IPS-NIHi11 (cell line): ENCODE data around the gene PCNX3.

ENCODE experiments used
- DNase-seq: peaks from one replicate; pipeline ENCODE4 v3.0.0; 2012; ENCODE audit warnings: mixed read lengths, low spot score

The PCNX3 gene

GRCh38 chr11:65640483-65641296 is 25.1 kb downstream of the PCNX3 start:
- DNase-seq: no peak

- no peak for DNase-seq
Observed at GRCh38 chr11:65641297-65642013, 25.9 kb downstream of the PCNX3 start.

GRCh38 chr11:65642014-65642671 is 26.6 kb downstream of the PCNX3 start:
- peak; percentile 69 for DNase-seq

GRCh38 chr11:65643971-65644370 is 28.4 kb downstream of the PCNX3 start:
- peak; percentile 52 for DNase-seq

GRCh38 chr11:65644837-65645236 is 29.3 kb downstream of the PCNX3 start:
- no peak for DNase-seq

- no peak for DNase-seq
Observed at GRCh38 chr11:65645710-65646109, 30.1 kb downstream of the PCNX3 start.

- no peak for DNase-seq
Observed at GRCh38 chr11:65646288-65646957, 30.8 kb downstream of the PCNX3 start.

- peak; percentile 80 for DNase-seq
Observed at GRCh38 chr11:65646958-65647701, 31.6 kb downstream of the PCNX3 start.

- DNase-seq: no peak
Observed at GRCh38 chr11:65648997-65649493, 33.5 kb downstream of the PCNX3 start.

GRCh38 chr11:65649656-65650546 is 34.3 kb downstream of the PCNX3 start:
- no peak for DNase-seq

GRCh38 chr11:65650547-65651338 is 35.2 kb downstream of the PCNX3 start:
- DNase-seq: no peak

- DNase-seq: no peak
Observed at GRCh38 chr11:65651339-65651588, 35.7 kb downstream of the PCNX3 start.

- no peak for DNase-seq
Observed at GRCh38 chr11:65651589-65652510, 36.3 kb downstream of the PCNX3 start.

- DNase-seq: peak; percentile 98
Observed at GRCh38 chr11:65652511-65653228, 37.1 kb downstream of the PCNX3 start.

GRCh38 chr11:65653229-65654225 is 38.0 kb downstream of the PCNX3 start:
- DNase-seq: no peak
